Suppressor macrophage treated with lipopolysaccharide for 1 hour (primary cell): ENCODE results near the gene PRPS1.
"Not testable (repeated sequence)": the region's sequence is repeated elsewhere in the genome, so short reads cannot be mapped to it uniquely, and the experiment has no call there.

Experiments
- DNase-seq, 3 donors: peaks; one replicate each; pipeline ENCODE4 v3.0.0-alpha.2; 2020 to 2022

Gene PRPS1

DNA sequence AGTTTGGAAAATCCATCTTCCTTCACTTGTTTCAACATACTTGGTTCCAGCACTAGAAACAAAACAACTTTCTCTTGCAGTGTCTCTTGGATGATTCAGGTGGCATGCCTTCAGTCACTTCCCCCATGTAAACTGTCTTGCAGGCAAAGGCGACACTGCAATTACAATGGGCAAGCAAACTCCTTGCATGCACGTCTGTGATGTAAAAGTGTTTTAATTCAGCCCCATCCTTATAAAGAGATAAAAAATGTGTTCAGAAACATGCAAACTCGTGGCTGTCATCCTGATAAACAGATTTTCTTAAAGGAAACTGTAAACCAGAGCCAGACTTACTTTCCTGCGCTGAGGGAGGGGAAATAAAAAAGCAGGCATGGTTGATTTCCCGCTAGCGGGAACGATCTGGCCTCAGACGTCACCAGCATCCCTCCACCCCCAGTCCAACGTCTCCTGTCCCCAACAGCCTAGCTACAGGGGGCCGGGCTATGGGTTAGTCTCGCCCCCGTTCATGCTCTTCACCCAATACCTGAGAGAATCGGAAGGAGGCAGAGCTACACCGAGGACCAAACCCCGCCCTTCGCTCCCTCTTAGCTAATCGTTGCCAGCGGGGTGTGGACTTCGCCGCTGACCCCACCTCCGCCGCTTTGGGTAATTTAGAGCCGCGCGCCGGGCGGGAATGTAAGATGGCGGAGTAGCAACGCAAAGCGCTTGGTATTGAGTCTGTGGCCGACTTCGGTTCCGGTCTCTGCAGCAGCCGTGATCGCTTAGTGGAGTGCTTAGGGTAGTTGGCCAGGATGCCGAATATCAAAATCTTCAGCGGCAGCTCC, at the start of gene PRPS1:
Gene PRPS1, plus strand, starts transcription at position 673 of the 824 bp plus-strand sequence. Its CDS starts 119 bp downstream, at position 792.
- DNase-seq, result peak; percentile 92 to 94 (median 94)

GRCh38 chrX:107579956-107580355, 48.4 kb upstream of the PRPS1 start:
- DNase-seq, result no peak

DNA sequence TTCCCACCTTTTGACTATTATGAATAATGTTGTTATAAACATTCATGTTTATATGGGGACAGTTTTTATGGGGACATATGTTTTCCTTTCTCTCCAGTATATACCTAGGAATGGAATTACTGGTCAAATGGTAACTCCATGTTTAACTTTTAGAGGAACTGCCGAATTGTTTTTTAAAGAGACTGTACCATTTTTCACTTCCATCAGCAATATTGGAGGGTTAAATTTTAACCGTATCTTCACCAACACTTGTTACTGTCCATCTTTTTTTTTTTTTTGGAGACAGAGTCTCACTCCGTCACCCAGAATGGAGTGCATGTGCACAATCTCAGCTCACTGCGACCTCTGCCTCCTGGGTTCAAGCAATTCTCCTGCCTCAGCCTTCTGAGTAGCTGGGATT, 46.4 kb upstream of the PRPS1 start:
- DNase-seq, result no peak

DNA sequence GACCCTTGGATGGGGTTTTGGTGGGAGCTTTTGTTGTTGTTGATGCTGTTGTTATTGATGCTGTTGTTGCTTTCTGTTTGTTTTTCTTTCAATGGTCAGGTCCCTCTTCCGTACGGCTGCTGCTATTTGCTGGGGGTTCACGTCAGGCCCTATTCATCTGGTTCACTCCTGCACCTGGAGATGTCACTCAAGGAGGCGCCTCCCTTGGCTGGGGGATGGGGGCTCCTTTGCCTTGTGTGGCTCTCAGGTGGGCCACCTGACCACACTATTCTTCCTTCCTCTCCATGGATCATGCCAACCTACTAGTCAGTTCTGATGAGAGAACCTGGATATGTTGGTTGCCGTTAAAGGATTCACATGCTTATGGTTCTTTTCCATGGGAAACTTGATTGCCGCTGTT, 39.1 kb upstream of the PRPS1 start:
- no peak for DNase-seq

DNA sequence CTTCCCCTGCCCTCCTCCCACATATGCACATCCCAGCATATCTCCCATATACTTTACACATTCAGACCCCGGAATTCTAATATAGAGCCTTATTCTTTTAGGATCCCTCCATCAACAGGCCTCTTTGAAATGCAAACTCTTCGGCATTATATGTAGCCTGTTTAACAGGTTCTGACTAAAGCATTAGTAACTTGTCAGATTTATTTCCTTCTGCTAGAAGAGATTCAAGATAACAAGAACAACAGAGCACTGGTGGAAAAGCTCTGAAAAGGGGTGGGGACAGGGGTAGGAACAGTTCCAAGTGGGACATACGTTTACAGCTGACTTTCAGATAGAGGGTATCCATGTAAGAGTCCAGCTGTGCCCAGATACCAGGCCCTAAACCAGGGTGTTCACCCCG, 31.7 kb upstream of the PRPS1 start:
- DNase-seq, result no peak

DNA sequence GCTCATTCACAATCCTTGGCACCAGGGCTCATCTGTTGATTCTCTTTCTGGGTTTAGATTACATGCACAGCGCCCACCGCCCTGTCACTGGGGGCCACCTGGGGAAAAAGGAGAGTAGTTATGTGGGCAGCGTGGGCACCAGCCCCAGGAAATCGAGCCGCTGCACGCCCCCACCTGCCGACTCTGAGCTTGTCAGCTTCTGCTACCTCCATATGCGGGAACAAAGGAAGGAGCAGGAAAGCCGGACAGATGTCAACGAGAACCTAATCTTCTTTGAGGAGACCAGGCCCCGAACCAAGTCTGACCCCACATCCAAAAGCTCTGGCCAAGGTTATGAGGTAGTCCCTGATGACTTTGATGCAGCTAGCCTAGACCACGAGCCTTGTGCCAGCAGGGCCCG, 31.0 kb upstream of the PRPS1 start:
- no peak for DNase-seq

DNA sequence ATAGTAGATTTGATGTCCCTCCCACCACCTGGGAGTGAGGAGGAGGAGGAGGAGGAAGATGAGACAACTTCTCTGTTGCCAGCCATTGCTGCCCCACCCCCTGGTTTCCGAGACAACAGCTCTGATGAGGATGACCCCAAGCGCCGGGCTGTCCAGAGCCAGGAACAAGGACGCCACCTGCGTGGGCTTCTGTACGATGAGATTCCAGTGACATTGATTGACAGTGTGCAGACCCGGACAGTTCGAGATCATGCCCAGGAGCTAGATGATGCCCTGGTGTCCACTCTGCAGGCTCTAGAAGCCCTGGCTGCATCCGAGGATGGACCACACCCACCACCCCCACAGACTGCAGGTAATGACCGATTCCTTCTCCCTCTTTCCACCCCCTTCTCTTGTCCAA, 30.5 kb upstream of the PRPS1 start:
- DNase-seq, result no peak

- DNase-seq, result no peak
Observed at GRCh38 chrX:107599450-107599861, 28.9 kb upstream of the PRPS1 start.

DNA sequence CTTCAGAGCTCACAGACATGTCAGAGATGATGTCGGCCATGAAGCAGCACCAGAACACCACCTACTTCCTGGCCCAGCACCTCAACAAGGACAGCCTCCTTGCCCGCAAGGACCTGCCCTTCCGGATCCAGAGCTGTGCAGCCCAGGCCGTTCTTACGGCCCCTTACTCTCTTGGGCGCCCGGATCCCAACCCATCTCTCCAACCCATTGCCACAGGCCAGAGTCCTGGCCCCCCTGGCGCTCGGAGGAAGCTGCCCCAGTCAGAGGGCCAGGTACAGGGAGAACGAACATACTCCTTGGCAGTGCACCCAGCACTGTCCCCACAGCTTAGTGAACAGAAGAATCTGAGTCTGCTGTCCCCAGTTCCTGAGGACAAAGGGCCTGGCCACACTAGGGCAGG, 27.9 kb upstream of the PRPS1 start:
- no peak for DNase-seq

GRCh38 chrX:107601326-107601725, 27.0 kb upstream of the PRPS1 start:
- no peak for DNase-seq

- no peak for DNase-seq
Observed at GRCh38 chrX:107601759-107602158, 26.6 kb upstream of the PRPS1 start.

GRCh38 chrX:107602694-107603239, 25.5 kb upstream of the PRPS1 start:
- DNase-seq, result no peak

DNA sequence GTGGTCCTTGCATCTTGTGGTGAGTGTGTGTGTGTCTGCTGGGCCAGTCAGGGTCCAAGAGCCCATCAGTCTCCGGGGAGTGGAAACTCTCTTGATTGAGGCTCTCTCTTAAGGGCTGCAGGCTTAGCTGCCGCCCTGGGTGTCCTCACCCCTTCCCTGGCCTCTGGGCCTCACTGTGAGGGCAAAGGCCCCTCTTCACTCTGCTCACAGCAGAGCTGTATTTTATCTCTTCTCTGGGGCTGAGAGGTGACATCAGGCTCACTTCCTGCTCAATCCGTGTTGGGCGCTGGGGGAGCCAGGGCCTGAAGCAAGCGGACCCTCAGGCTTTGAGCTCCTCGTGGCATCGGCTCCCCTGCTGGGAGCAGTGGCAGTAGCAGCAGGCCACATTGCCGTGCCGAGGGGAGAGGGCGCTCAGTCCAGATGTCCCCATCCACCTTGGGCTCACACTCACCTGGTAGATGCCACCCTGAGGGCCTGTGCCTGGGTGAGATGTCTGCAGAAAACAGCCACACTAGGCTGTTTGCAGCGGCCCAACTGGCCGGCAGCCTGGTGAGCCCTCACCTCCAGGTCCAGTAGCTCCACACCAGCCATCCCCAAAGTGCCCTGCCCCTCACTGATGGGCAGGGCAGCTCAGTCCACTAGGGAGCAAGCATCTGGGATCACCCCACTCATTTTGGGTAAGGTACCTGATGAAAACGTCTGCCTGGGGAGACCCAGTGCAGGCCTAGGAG, 24.7 kb upstream of the PRPS1 start:
- no peak for DNase-seq

DNA sequence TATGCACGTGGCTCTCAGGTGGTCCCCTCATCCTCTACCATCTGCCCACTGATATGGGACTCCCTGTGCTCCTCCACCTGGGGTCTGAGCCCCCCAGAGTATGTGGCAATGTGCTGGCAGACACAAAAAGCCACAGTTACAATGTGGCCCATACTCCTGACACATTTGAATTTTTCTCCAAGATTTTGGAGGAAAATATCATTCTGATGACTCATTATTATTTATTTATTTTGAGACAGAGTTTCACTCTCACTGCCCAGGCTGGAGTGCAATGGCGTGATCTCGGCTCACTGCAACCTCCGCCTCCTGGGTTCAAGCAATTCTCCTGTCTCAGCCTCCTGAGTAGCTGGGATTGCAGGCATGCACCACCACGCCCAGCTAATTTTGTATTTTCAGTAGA, 19.2 kb upstream of the PRPS1 start:
- DNase-seq, result not testable (repeated sequence)

- DNase-seq, result peak; percentile 36 to 59 (median 51)
Observed at GRCh38 chrX:107610667-107611066, 17.6 kb upstream of the PRPS1 start.

- no peak for DNase-seq
Observed at GRCh38 chrX:107619885-107620322, 8.4 kb upstream of the PRPS1 start.

DNA sequence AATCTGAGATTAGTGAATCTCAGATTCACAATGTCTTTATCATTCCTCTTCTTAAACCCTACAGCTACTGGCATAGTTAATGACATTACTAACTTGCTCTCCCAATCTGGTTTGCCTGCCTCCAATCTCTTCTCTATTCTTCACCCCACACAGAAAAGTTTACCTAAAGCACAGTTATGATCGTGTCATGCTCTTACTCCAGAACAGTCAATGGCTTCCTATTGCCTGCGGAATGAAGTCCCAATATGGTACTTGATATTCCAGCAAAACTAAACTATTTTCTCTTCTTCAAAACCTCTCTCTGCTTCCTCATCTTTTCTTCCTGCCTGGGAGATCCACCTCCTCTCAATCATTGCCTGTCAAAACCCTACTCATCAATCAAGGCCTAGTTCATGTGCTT, 3.4 kb upstream of the PRPS1 start:
- no peak for DNase-seq

DNA sequence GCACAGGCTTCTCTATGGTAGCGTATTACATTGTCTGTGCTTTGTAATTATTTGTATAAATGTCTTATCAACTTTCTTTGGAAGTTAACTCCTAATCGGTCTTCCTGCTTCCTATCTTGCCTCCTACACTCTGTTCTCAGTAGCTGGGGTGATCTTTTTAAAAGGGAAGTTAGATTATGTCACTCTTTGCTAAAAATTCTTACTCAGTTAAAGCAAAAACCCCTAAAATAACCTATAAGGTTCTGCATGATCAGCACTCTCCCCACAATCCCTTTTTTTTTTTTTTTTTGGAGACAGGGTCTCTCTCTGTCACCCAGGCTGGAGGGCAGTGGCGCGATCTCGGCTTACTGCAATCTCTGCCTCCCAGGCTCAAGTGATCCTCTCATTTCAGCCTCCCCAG, 2.6 kb upstream of the PRPS1 start:
- DNase-seq, result peak; percentile 22 to 64 (median 60)

DNA sequence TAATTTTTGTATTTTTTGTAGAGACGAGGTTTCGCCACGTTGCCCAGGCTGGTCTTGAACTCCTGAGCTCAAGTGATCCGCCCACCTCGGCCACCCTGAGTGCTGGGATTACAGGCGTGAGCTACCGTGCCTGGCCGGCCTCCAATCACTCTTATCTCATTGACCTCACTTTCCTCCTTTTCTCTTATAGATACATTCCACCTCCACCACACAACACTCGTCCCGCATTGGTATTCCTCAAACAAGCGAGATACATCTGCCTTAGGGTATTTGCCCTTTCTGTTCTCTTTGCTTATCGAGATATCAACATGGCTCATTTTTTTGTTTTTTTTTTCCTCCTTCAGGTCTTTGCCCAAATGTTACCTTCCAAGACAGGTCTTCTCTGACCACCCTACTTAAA, 1.8 kb upstream of the PRPS1 start:
- no peak for DNase-seq

GRCh38 chrX:107626916-107627315, 1.4 kb upstream of the PRPS1 start:
- DNase-seq, result no peak

GRCh38 chrX:107628662-107629539, 591 bp downstream of the PRPS1 start:
- DNase-seq, result peak in 2 of 3 donors; percentile 22 to 29

DNA sequence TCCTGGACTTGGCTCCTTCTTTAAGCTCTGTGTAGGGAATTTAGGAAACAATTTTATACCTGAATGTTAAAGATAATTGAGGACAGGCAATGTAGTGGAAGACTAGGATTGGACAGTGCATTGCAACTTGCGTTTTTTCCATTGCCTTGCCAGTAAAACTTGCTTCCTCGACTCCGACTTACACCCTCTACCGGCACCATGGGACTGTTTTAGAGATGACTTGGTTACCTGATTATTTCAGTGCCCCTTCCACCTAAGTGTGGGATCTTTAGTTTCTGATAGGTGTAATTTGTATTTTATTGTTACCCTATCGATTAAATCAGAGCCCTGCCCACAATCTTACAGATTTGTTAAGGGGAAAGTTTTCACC, 1.2 kb downstream of the PRPS1 start:
- no peak for DNase-seq
